Neural cell (in vitro differentiated cells): Measurements from ENCODE around the gene ADARB2. TPM values are rescaled to one million over a fixed set of nuclear protein-coding genes. Genes with fewer than 3 reads are reported as not detected.

Source experiments
- H2AFZ ChIP-seq: fragments of 200-600, 300-800 bp; sonication (generic), shearing (Covaris generic); 2 replicates; pipeline ENCODE4 v1.6.0; 2014; ENCODE audit warnings: low read depth, mild to moderate bottlenecking, antibody characterized with exemption, low read length, moderate library complexity
- H3F3A ChIP-seq: fragments of 200-600 bp; shearing (Covaris generic); 2 replicates; pipeline ENCODE4 v1.6.1; 2016; ENCODE audit warnings: mild to moderate bottlenecking, moderate library complexity, mixed read lengths, antibody characterized with exemption, low read length; ENCODE audit not compliant: insufficient read depth, poor library complexity, severe bottlenecking
- H3K27ac ChIP-seq: fragments of 200-600, 300-800 bp; sonication (generic), shearing (Covaris generic); 2 replicates; pipeline ENCODE4 v1.5.1; 2014; ENCODE audit warnings: mild to moderate bottlenecking, low read length, moderate library complexity
- H3K27me3 ChIP-seq: fragments of 300-800, 200-600 bp; sonication (generic), shearing (Covaris generic); 2 replicates; pipeline ENCODE4 v1.6.0; 2014; ENCODE audit warnings: mild to moderate bottlenecking, low read depth, low read length, moderate library complexity; ENCODE audit not compliant: insufficient read depth
- H3K36me3 ChIP-seq: fragments of 300-800, 200-600 bp; sonication (generic), shearing (Covaris generic); 2 replicates; pipeline ENCODE4 v1.5.1; 2014; ENCODE audit warnings: mild to moderate bottlenecking, antibody characterized with exemption, low read length, moderate library complexity; ENCODE audit not compliant: insufficient read depth
- H3K4me2 ChIP-seq: fragments of 300-800, 200-600 bp; sonication (generic), shearing (Covaris generic); 2 replicates; pipeline ENCODE4 v1.6.0; 2014; ENCODE audit warnings: mild to moderate bottlenecking, low read length
- H3K4me3 ChIP-seq: fragments of 300-800, 200-600 bp; sonication (generic), shearing (Covaris generic); 2 replicates; pipeline ENCODE4 v1.5.1; 2014; ENCODE audit warnings: mild to moderate bottlenecking, low read length, moderate library complexity
- H3K79me2 ChIP-seq: fragments of 200-600 bp; shearing (Covaris generic); replicated peaks from 2 replicates; pipeline ENCODE4 v1.6.0; 2014; ENCODE audit warnings: mild to moderate bottlenecking, low read length, moderate library complexity; ENCODE audit not compliant: insufficient read depth
- H3K9ac ChIP-seq: fragments of 300-800, 200-600 bp; sonication (generic), shearing (Covaris generic); 2 replicates; pipeline ENCODE4 v1.6.1; 2016; ENCODE audit warnings: mild to moderate bottlenecking, low read length, mixed read lengths
- H3K9me2 ChIP-seq: fragments of 200-600 bp; shearing (Covaris generic); 2 replicates; pipeline ENCODE4 v1.6.1; 2016; ENCODE audit warnings: mild to moderate bottlenecking, low read length, mixed read lengths; ENCODE audit not compliant: insufficient read depth
- H3K9me3 ChIP-seq: fragments of 200-600, 300-800 bp; sonication (generic), shearing (Covaris generic); 2 replicates; pipeline ENCODE4 v1.6.1; 2016; ENCODE audit warnings: mild to moderate bottlenecking, mixed run types, low read length, moderate library complexity, mixed read lengths
- H4K20me1 ChIP-seq: fragments of 200-600 bp; shearing (Covaris generic); 2 replicates; pipeline ENCODE4 v1.6.1; 2016; ENCODE audit warnings: mild to moderate bottlenecking, mixed run types; ENCODE audit not compliant: insufficient read depth
- EP300 ChIP-seq: fragments of 450-650 bp; conservative IDR thresholded peaks from 2 replicates; pipeline ENCODE4 v1.6.1; 2014; ENCODE audit warnings: antibody characterized with exemption, mild to moderate bottlenecking, moderate library complexity; ENCODE audit not compliant: poor library complexity, severe bottlenecking
- EZH2 ChIP-seq: fragments of 200-600, 300-800 bp; shearing (Covaris generic), sonication (generic); IDR thresholded peaks from 2 replicates; pipeline ENCODE4 v1.6.1; 2014; ENCODE audit warnings: antibody characterized with exemption, low read length, borderline replicate concordance, mild to moderate bottlenecking; ENCODE audit not compliant: insufficient read depth, poor library complexity, severe bottlenecking
- MXI1 ChIP-seq: fragments of 450-650 bp; conservative IDR thresholded peaks from 2 replicates; pipeline ENCODE4 v1.6.1; 2014; ENCODE audit warnings: antibody characterized with exemption, mild to moderate bottlenecking; ENCODE audit not compliant: poor library complexity, severe bottlenecking
- POLR2AphosphoS5 ChIP-seq: IDR thresholded peaks from 2 replicates; pipeline ENCODE4 v1.6.1; 2012
- RAD21 ChIP-seq: fragments of 450-650 bp; conservative IDR thresholded peaks from 2 replicates; pipeline ENCODE4 v1.6.1; 2014; ENCODE audit warnings: antibody characterized with exemption, mild to moderate bottlenecking, moderate library complexity
- SMC3 ChIP-seq: fragments of 450-650 bp; conservative IDR thresholded peaks from 2 replicates; pipeline ENCODE4 v1.6.1; 2014; ENCODE audit warnings: antibody characterized with exemption, mild to moderate bottlenecking, moderate library complexity; ENCODE audit not compliant: poor library complexity
- TAF1 ChIP-seq: IDR thresholded peaks from 2 replicates; pipeline ENCODE4 v1.6.1; 2012; ENCODE audit warnings: low read depth
- polyA plus RNA-seq: library from polyadenylated mRNA; depleted of rRNA; stranded (reverse); fragments of >200 nt; gene quantifications from 2 replicates; pipeline ENCODE4 v1.2.3, GENCODE V29; 2014
- TF ChIP-seq, protein P1 (sequence below): fragments of 450-650 bp; IDR thresholded peaks from 2 replicates; pipeline ENCODE4 v1.5.1; 2014; ENCODE audit warnings: antibody characterized with exemption, mild to moderate bottlenecking, moderate library complexity; ENCODE audit not compliant: poor library complexity, severe bottlenecking
- TF ChIP-seq, protein P2 (sequence below): IDR thresholded peaks from 2 replicates; pipeline ENCODE4 v1.6.1; 2012; ENCODE audit warnings: borderline replicate concordance

ADARB2 gene
- polyA plus RNA-seq, 1 donor from 2014 or later, result 3.6 TPM

DNA sequence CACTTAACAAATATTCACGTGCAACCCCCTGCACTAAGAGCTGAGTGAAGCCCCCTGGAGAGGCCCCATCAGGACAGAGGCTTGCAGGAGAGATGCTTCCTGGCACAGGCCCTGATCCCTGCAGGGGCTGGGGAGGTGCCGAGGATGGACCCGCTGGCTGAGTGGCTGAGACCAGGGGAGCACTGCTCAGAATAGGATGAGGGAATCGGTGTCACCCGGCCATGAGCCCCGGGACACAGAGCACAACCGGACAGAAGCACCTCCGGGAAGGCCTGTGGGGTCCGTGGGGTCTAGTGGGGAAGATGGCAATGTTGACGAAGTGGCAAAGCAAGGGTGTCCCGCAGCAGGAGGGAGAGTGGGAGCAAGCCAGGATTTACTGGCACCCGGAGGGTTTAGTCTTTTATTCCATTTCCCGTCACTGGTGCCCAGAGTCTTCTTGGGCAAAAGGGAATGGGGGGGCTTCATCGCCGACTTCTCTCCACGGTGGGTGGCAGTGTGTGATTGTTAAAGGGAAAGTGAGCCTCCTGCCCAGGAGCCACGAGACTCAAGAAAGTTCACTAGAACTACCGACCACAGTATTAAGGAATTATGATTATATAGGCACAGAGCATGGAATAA, 140.7 kb downstream of the ADARB2 start:
- no peaks in the 10 kb centered on the region for H4K20me1 ChIP-seq
- no peaks in the 10 kb centered on the region for H3K9me2 ChIP-seq

DNA sequence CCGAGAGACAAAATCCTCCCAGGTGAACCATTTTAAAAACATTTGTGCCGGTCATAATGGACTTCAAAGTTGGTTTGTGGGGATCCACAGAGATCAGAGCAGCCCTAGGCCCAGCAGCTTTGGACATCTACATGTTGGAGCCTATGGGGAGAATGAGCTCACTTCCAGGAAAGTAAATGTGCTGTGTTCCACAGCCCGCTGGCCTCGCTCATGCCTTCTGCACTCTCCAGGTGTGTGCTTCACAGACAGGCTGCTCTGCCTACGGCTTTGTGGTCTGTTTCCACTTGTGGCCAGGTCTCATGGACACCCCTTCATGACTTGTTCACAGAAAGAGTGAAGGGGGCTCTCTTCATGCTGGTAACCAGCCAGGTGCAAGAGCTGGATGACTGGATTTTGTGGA, 141.6 kb downstream of the ADARB2 start:
- H3K79me2 ChIP-seq, result no peaks in the 10 kb centered on the region
- TF ChIP-seq POLR2AphosphoS5, result no peak
- H3K27ac ChIP-seq, result no peak overlapping the region

More for the DNA sequence above, 140.7 kb downstream of the ADARB2 start:
- Histone ChIP-seq H3K9me3 (no peaks in the 10 kb centered on the region), H2AFZ (no peak overlapping the region), H3K4me3 (no peak overlapping the region), H3K79me2 (no peaks in the 10 kb centered on the region), H3K27ac (no peak overlapping the region), H3K9ac (no peak overlapping the region), H3F3A (no peaks in the 10 kb centered on the region), H3K36me3 (no peaks in the 10 kb centered on the region), H3K4me2 (no peak overlapping the region), H3K27me3 (no peaks in the 10 kb centered on the region)
- TF ChIP-seq SMC3, result no peak
- TF ChIP-seq, protein P1, sequence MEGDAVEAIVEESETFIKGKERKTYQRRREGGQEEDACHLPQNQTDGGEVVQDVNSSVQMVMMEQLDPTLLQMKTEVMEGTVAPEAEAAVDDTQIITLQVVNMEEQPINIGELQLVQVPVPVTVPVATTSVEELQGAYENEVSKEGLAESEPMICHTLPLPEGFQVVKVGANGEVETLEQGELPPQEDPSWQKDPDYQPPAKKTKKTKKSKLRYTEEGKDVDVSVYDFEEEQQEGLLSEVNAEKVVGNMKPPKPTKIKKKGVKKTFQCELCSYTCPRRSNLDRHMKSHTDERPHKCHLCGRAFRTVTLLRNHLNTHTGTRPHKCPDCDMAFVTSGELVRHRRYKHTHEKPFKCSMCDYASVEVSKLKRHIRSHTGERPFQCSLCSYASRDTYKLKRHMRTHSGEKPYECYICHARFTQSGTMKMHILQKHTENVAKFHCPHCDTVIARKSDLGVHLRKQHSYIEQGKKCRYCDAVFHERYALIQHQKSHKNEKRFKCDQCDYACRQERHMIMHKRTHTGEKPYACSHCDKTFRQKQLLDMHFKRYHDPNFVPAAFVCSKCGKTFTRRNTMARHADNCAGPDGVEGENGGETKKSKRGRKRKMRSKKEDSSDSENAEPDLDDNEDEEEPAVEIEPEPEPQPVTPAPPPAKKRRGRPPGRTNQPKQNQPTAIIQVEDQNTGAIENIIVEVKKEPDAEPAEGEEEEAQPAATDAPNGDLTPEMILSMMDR, result no peak
- TF ChIP-seq EZH2, result no peak
- TF ChIP-seq TAF1, result no peak
- no peak for TF ChIP-seq POLR2AphosphoS5
- TF ChIP-seq MXI1, result no peak
- TF ChIP-seq RAD21, result no peak
- TF ChIP-seq, protein P2, sequence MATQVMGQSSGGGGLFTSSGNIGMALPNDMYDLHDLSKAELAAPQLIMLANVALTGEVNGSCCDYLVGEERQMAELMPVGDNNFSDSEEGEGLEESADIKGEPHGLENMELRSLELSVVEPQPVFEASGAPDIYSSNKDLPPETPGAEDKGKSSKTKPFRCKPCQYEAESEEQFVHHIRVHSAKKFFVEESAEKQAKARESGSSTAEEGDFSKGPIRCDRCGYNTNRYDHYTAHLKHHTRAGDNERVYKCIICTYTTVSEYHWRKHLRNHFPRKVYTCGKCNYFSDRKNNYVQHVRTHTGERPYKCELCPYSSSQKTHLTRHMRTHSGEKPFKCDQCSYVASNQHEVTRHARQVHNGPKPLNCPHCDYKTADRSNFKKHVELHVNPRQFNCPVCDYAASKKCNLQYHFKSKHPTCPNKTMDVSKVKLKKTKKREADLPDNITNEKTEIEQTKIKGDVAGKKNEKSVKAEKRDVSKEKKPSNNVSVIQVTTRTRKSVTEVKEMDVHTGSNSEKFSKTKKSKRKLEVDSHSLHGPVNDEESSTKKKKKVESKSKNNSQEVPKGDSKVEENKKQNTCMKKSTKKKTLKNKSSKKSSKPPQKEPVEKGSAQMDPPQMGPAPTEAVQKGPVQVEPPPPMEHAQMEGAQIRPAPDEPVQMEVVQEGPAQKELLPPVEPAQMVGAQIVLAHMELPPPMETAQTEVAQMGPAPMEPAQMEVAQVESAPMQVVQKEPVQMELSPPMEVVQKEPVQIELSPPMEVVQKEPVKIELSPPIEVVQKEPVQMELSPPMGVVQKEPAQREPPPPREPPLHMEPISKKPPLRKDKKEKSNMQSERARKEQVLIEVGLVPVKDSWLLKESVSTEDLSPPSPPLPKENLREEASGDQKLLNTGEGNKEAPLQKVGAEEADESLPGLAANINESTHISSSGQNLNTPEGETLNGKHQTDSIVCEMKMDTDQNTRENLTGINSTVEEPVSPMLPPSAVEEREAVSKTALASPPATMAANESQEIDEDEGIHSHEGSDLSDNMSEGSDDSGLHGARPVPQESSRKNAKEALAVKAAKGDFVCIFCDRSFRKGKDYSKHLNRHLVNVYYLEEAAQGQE, result no peak
- no peak for TF ChIP-seq EP300

DNA sequence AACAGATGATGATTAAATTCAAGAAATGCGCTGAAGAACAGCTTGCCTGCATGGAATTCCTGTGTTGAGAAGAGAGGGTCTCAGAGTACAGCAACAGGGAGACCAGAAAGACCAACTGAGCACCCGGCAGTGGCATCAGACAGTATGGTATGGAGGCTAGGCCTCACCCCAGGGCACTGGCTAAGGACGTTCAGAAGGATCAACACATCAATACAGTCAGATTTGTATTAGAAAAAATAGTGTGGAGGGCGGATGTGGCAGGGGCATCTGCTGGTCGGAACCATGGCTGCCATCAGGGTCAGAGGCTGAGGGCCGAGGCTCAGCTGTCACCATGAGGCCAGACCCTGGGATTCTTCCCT, 142.1 kb downstream of the ADARB2 start:
- TF ChIP-seq EZH2, result no peak
- TF ChIP-seq TAF1, result no peak
- no peak for TF ChIP-seq SMC3
- TF ChIP-seq RAD21, result no peak
- TF ChIP-seq POLR2AphosphoS5, result no peak
- no peak for TF ChIP-seq MXI1
- no peak for TF ChIP-seq EP300
- TF ChIP-seq, protein P2, result no peak
- TF ChIP-seq, protein P1, result no peak
- Histone ChIP-seq H4K20me1 (no peaks in the 10 kb centered on the region), H3K79me2 (no peaks in the 10 kb centered on the region), H3K4me3 (no peak overlapping the region), H3K9me2 (no peaks in the 10 kb centered on the region), H3K4me2 (no peak overlapping the region), H3K9me3 (no peaks in the 10 kb centered on the region), H3K9ac (no peak overlapping the region), H3K36me3 (no peaks in the 10 kb centered on the region), H3K27me3 (no peaks in the 10 kb centered on the region), H3F3A (no peaks in the 10 kb centered on the region), H3K27ac (no peak overlapping the region), H2AFZ (no peak overlapping the region)

More for the DNA sequence above, 141.6 kb downstream of the ADARB2 start:
- Histone ChIP-seq H3K9ac (no peak overlapping the region), H3K4me2 (no peak overlapping the region), H3K27me3 (no peaks in the 10 kb centered on the region), H4K20me1 (no peaks in the 10 kb centered on the region), H2AFZ (no peak overlapping the region), H3K9me2 (no peaks in the 10 kb centered on the region), H3K4me3 (no peak overlapping the region), H3K9me3 (no peaks in the 10 kb centered on the region), H3F3A (no peaks in the 10 kb centered on the region), H3K36me3 (no peaks in the 10 kb centered on the region)
